NCI-H2196 (cell line): Measurements from ENCODE around the gene AGAP1.

Experiments
- DNase-seq: peaks from one replicate; lab custom pipeline; 2025; ENCODE audit not compliant: unreplicated experiment; lab: John Stamatoyannopoulos, UW

AGAP1 gene

GRCh38 chr2:236010920-236011685, 517.3 kb downstream of the AGAP1 start:
- DNase-seq, result no peak

GRCh38 chr2:236012155-236012554, 518.3 kb downstream of the AGAP1 start:
- no peak for DNase-seq

GRCh38 chr2:236014408-236015131, 520.7 kb downstream of the AGAP1 start:
- DNase-seq, result no peak

- DNase-seq, result no peak
Observed at GRCh38 chr2:236015171-236015570, 521.3 kb downstream of the AGAP1 start.

GRCh38 chr2:236016496-236016895, 522.7 kb downstream of the AGAP1 start:
- DNase-seq, result no peak

- no peak for DNase-seq
Observed at GRCh38 chr2:236017446-236017845, 523.6 kb downstream of the AGAP1 start.

GRCh38 chr2:236019434-236019833, 525.6 kb downstream of the AGAP1 start:
- DNase-seq, result no peak

- no peak for DNase-seq
Observed at GRCh38 chr2:236021499-236022057, 527.7 kb downstream of the AGAP1 start.

- no peak for DNase-seq
Observed at GRCh38 chr2:236022128-236022527, 528.3 kb downstream of the AGAP1 start.

GRCh38 chr2:236025892-236026291, 532.0 kb downstream of the AGAP1 start:
- no peak for DNase-seq

- no peak for DNase-seq
Observed at GRCh38 chr2:236026841-236027240, 533.0 kb downstream of the AGAP1 start.

GRCh38 chr2:236028066-236028465, 534.2 kb downstream of the AGAP1 start:
- no peak for DNase-seq

- no peak for DNase-seq
Observed at GRCh38 chr2:236033462-236033861, 539.6 kb downstream of the AGAP1 start.

- DNase-seq, result no peak
Observed at GRCh38 chr2:236034974-236035373, 541.1 kb downstream of the AGAP1 start.

GRCh38 chr2:236036045-236036444, 542.2 kb downstream of the AGAP1 start:
- no peak for DNase-seq

- DNase-seq, result no peak
Observed at GRCh38 chr2:236038096-236038495, 544.3 kb downstream of the AGAP1 start.

GRCh38 chr2:236040600-236041328, 546.9 kb downstream of the AGAP1 start:
- no peak for DNase-seq

GRCh38 chr2:236041616-236042015, 547.8 kb downstream of the AGAP1 start:
- DNase-seq, result no peak

- DNase-seq, result no peak
Observed at GRCh38 chr2:236042087-236042486, 548.2 kb downstream of the AGAP1 start.

- no peak for DNase-seq
Observed at GRCh38 chr2:236044191-236044590, 550.3 kb downstream of the AGAP1 start.
